Gastrocnemius medialis (tissue), 4 donors: ENCODE results near the gene CKAP5.

ENCODE experiments used
- POLR2A ChIP-seq, 2 donors: fragments of 450-650 bp; IDR thresholded peaks; one replicate each; pipeline ENCODE4 v1.6.1; 2017; ENCODE audit warnings: antibody characterized with exemption in 2 of 2, mild to moderate bottlenecking in 2 of 2, moderate library complexity in 2 of 2
- TF ChIP-seq, protein P1 (sequence below), 5 experiments: fragments of 450-650 bp in 3 of 5; fragments of 200-600 bp in 2 of 5; sonication (generic) in 2 of 5; IDR thresholded peaks in 4 of 5; conservative IDR thresholded peaks in 1 of 5; 1 replicate in 4 of 5; 2 replicates in 1 of 5; pipeline ENCODE4 v1.5.1; 2016 to 2019; ENCODE audit warnings: antibody characterized with exemption in 5 of 5, mild to moderate bottlenecking in 3 of 5, moderate library complexity in 3 of 5

DNA sequence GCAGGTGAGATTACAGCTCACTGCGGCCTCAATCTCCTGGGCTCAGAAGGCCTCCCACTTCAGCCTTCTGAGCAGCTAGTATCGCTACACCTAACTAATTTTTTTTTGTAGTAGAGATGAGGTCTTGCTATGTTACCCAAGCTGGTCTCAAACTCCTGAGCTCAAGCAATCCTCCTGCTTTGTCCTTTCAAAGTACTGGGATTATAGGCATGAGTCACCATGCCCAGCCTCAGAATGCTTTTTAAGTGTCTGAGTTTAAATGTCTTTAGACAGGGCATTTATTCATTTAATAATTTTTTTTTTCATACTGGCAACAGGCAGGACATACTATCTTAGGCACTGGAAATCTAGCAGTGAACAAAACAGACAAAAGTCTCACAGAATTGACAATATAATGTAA lies 44.6 kb upstream of the CKAP5 start:
- TF ChIP-seq, protein P1, sequence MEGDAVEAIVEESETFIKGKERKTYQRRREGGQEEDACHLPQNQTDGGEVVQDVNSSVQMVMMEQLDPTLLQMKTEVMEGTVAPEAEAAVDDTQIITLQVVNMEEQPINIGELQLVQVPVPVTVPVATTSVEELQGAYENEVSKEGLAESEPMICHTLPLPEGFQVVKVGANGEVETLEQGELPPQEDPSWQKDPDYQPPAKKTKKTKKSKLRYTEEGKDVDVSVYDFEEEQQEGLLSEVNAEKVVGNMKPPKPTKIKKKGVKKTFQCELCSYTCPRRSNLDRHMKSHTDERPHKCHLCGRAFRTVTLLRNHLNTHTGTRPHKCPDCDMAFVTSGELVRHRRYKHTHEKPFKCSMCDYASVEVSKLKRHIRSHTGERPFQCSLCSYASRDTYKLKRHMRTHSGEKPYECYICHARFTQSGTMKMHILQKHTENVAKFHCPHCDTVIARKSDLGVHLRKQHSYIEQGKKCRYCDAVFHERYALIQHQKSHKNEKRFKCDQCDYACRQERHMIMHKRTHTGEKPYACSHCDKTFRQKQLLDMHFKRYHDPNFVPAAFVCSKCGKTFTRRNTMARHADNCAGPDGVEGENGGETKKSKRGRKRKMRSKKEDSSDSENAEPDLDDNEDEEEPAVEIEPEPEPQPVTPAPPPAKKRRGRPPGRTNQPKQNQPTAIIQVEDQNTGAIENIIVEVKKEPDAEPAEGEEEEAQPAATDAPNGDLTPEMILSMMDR (IDR thresholded peaks at IDR 0.05 in 4 of 5, conservative IDR thresholded peaks at IDR 0.05 in 1 of 5): no peak
- TF ChIP-seq POLR2A (IDR thresholded peaks at IDR 0.05): no peak
